Measurements from ENCODE around the gene MAP2.

The MAP2 gene

DNA sequence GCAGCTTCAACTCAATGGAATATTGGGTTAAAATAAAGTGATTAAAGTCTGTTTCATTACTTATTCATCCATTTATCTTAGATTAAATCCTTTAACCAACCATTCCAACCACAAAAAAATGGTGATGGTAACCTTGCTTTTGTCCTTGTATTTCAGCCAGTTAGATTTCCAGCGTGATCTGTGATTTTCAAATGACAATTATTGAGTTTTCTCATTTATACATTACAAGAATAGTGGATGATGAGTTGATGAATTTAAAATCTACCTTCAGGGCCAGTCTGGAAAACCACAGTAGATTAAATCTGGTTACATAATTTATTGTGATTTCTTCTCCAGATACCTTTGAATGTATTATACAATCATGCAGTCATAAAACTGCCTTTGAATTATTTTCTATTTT, 318.1 kb downstream of the MAP2 start:
- no peak for DNase-seq

DNA sequence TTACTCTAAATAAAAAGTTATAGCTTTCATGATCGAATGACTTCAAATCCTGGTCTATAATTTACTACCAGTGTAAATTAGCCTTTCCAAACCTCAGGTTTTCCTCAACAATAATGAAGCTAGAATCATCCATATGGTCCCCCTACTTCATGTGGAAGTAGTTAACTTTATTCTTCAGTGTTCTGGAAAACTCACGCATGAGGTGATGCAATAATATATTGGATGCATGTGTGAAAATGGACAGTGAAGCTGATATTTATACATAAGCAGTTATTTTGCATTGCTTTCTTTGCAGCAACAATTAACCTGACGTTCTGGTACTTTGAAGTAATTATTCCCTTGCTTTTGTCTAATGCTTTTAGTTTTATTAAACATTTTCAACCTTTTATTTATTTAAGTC, 329.2 kb downstream of the MAP2 start:
- DNase-seq: no peak

- DNase-seq: no peak
Measured at GRCh38 chr2:209757163-209757562, 333.3 kb downstream of the MAP2 start.

DNA sequence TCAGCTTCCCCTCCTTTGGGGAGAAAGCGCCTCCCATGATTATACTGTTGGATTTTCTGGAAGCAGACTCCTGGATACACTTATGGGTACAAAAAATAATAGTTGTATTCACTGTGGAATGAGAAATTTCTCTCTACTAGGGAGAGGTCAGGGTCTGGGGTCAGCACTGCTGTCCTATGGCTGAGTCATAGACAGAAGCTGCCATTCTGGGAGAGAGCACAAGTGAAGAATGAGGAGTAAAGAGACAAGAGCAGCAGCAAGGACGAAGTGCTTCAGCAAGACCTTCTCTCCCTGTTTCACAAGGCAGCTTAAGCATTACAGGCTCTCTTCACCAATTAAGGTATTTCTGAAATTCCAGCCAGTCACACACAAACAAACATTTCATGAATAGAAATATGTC, 337.7 kb downstream of the MAP2 start:
- DNase-seq: no peak

GRCh38 chr2:209762563-209762962, 338.7 kb downstream of the MAP2 start:
- DNase-seq: no peak

DNA sequence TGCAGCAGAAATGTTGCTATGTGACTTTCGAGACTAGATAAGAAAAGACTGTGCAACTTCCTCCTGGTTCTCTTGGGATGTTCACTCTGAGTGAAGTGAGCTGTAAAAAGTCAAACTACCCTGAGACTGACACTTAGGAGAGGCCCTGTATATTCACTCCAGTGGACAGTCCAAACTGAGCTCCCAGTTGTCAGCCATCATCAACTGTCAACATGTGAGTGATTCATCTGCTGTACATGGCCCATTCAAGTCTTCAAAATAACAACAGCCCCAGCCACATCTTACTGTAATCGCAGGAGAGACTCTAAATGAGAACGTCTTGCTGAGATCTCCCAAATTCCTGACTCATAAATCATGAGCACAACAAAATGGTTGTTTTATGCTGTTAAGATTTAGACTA, 339.3 kb downstream of the MAP2 start:
- DNase-seq: no peak

- DNase-seq: no peak
Measured at GRCh38 chr2:209766613-209767012, 342.8 kb downstream of the MAP2 start.

- no peak for DNase-seq
Measured at GRCh38 chr2:209767316-209767715, 343.5 kb downstream of the MAP2 start.

GRCh38 chr2:209768557-209768956, 344.7 kb downstream of the MAP2 start:
- DNase-seq: no peak

- DNase-seq: no peak
Measured at GRCh38 chr2:209771474-209772289, 347.8 kb downstream of the MAP2 start, which contains the start of gene UNC80. UNC80 (plus strand) TSS chr2:209771832; CDS start chr2:209772073, 241 bp downstream.

GRCh38 chr2:209772290-209772685, 348.4 kb downstream of the MAP2 start:
- no peak for DNase-seq

DNA sequence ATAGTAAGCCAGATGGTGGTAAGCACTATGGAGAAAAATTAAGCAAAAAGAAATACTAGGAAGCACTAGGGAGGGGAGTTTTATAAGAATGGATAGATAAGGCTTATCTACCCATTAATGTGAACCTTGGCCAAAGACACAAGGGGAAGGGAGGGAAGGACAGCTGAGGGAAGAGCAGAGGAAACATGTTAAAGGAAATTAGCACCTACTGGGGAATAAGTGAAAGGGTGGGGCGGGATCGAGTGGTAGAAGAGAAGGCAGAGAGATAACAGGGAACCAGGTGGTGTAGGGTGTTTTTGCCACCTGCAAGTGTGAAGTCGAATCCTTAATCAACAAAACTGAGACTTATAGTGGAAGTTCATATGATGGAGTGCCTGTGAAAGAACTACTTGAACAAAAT, 349.5 kb downstream of the MAP2 start:
- no peak for DNase-seq
